GM15510 (cell line): ENCODE data around the gene WBP11.

Source experiments
- POLR2A ChIP-seq: IDR thresholded peaks from 3 replicates; pipeline ENCODE4 v1.6.1; 2011; ENCODE audit warnings: borderline replicate concordance; ENCODE audit not compliant: insufficient read length; ENCODE audit errors: extremely low read depth

WBP11 gene

DNA sequence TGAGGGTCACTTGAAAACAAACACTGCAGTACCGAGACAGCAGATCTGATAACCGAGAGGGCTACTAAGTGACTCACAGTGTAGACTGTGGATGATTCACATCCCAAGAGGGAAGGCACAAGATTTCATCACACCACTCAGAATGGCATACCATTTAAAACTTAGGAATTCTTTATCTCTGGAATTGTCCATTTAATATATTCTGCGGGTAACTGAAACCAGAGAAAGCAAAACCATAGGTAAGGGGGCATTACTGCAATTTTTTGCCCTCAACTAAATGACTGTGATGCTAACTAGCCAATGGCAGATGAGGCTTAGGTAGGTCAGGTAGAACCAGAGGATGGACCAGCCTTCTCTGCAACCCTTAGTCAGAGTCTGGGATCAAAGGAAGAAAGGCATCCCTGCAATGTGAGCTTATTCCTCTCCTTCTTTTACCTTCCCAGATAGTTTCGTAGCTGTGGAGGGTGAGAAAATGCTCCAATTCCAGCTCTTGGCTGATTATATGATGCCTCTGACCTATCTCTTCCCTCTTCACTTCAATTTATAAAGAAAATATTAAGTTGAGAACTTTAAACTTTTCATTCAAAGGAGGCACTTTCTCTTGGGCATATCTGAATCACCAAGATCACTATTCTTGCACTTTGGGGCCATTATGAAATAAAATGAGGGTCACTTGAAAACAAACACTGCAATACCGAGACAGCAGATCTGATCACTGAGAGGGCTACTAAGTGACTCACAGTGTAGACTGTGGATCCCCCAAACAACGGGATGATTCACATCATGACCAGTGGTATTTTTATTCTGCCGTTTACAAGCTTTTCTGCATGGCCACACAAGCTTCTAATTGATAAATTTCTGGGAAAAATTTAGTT is 33.3 kb upstream of the WBP11 start:
- TF ChIP-seq POLR2A = no peak

- TF ChIP-seq POLR2A = no peak
Measured at GRCh38 chr12:14834509-14834908, 31.2 kb upstream of the WBP11 start.

DNA sequence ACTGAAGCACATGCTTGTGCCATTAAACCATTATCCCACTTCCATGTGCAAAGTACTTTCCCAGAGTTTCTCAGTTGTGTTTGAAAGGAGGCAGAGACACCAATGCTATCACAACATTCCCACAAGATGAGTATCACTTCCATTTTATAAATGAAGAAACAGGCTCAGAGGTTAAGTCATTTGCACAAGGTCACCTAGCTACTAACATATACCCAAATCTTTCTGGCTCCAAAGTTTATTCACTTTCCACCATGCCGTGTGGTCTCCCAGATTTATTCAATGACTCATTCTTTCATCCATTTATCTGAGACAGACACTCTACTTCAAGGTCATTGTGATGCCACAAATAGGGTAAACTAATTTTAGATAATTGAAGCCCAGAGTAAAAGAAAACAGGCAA is 30.7 kb upstream of the WBP11 start:
- TF ChIP-seq POLR2A = no peak

GRCh38 chr12:14833336-14833735 is 30.1 kb upstream of the WBP11 start:
- TF ChIP-seq POLR2A = no peak

DNA sequence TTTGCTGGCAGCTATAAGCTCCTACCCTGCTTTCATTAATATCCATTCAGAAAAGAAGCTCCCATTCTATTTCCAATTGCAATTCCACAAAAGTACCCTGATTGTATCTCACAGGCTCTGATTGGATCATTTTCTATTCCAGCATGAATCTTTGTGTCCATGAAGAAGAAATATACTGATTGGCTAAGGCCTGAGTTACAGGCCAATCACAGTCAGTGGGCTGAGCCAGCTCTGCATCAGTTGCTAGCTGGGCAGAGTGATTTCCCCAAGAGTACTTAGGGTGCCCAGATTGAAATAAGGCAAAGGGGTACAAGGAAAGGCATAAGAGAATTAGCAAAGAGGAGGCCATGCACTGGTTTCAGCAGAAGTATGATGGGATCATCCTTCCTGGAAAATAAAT is 25.6 kb upstream of the WBP11 start:
- TF ChIP-seq POLR2A = no peak

GRCh38 chr12:14827043-14827442 is 23.8 kb upstream of the WBP11 start:
- no peak for TF ChIP-seq POLR2A

GRCh38 chr12:14826491-14826890 is 23.2 kb upstream of the WBP11 start:
- no peak for TF ChIP-seq POLR2A

DNA sequence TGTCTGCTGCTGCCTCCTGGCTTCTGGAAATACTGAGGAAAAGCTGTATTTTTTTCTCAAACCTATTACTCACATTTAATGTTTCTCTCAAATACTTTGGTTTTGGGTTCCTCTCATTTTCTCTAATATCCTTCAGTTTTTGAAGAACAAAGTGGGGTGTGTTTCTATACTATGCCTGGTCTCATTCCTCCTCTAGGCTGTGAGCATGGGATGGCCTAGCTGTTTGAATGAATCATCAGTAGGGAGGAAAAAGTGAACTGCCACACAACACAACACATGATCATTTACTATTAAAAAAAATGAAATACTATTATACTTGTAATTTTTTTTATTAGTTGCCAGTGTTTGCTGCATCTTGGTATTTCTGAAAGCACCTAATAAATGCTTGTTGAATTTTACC is 22.0 kb upstream of the WBP11 start:
- no peak for TF ChIP-seq POLR2A

- no peak for TF ChIP-seq POLR2A
Measured at GRCh38 chr12:14824012-14824634, 20.8 kb upstream of the WBP11 start.

GRCh38 chr12:14814014-14814413 is 10.7 kb upstream of the WBP11 start, which contains the start of gene SMCO3:
SMCO3 (minus strand) TSS chr12:14814182; CDS start chr12:14806680, 7,502 bp downstream.
- TF ChIP-seq POLR2A = no peak

DNA sequence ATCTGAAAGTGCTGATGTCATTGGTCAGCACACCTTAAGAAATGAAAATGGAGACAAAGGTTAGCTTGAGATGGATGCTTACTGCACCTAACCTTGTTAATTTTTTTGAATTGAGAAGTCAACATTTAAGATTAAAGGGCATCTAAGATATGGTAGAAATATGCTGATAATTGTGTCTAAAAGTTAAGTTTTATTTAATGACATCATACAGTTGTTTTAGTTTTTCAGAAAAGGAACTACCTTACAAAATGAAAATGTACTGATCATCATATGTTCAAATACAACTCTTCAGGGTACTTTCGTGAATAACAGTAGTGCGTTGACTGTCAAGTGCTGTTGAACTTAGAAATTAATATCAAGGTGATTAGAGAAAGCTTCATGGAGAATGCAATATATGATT is 8.2 kb upstream of the WBP11 start:
- TF ChIP-seq POLR2A = no peak

DNA sequence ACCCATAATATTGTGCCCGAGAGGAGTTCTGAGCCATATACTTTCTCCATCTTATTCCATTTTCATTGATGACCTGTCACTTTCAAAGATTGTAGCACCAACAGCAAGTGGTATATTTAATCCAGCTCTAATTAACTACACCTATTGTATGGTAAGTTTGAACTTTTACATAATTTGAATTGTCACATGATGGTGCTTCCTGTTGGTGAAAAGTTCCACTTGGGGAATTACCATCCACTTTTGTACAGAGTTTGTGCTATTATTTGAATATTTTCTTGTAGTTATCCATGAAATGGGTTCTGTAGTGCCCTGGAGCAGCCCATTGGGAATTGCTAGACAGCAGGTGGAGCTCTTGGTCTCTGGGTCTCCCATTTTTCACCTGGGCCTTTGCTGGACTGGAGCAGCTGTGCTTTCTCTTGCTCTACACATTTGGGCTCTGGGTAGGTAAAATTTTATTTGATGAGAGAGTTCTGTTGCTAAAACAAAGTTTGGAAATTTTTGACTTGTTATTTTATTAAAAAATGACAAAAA is 7.7 kb upstream of the WBP11 start:
- TF ChIP-seq POLR2A = no peak

DNA sequence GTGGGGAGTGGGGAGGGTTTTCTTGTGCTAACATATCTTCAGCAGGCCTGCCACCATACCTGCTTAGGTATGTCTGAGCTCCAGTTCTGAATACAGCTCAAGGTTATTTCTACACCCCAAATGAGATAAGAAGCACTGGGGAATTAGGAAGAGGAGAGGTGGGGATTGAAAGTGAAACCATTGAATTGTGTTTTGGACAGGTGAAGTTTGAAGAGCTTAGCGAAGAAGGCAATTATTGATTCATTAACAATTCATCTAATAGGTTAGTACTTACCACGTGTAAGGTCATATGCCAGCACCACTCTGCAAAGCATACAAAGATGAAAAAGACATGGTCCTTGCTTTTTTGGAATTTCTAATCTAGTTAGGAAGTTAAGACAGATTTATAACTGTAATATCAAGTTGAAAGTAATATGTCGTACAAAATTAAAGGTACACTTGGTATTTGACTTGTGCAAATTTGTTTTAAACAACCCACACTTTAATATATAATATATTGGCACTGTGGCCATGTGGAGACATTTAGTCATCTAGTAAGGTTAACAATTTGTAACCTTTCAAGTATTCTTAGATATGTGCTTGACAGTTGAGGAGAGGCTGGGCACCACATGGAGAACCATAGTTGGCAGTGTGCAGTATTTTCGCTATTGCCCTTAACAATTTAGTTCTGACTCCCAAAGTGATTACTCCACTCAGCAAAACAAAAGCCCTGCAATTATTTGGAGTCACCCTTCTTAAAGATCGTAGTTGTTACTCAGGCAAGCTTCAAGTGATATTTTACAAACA is 7.1 kb upstream of the WBP11 start:
- no peak for TF ChIP-seq POLR2A

DNA sequence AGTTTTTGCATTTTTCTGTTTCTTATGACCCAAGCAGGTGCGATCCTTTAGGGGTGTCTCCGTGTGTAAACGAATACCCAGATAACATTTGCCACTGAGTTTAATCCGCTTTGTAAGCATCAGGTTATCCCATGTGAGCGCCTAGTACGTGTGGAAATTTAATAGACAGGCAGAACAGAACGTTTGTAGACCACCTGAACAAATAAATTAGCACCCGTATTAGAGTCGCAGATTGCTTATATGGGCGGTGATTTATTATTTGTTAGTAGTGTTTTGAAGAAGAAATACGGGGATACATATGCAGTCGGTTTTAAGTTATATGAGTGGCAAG is 517 bp upstream of the WBP11 start:
- TF ChIP-seq POLR2A = no peak

DNA sequence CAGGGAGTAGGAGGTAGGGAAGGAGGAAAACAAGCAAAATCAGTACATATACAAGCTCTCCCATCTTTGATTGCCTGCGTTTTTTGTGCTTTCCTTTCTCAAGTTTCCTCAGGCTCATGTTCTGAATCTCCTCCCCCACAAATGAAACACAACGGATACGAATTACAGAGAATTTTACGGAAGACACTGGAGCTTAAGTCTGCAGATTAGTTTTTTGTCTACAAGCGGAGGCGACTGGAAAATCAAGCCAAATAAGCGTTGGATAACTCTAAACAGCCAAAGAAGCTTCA is 612 bp downstream of the WBP11 start:
- TF ChIP-seq POLR2A = no peak
